Cerebellar nuclear complex (tissue), 1 donor: Measurements from ENCODE around the gene SLC66A2.

ENCODE experiments used
- DNase-seq, 2 experiments: peaks; one replicate each; lab custom pipeline; 2025; lab: John Stamatoyannopoulos, UW

SLC66A2 gene

DNA sequence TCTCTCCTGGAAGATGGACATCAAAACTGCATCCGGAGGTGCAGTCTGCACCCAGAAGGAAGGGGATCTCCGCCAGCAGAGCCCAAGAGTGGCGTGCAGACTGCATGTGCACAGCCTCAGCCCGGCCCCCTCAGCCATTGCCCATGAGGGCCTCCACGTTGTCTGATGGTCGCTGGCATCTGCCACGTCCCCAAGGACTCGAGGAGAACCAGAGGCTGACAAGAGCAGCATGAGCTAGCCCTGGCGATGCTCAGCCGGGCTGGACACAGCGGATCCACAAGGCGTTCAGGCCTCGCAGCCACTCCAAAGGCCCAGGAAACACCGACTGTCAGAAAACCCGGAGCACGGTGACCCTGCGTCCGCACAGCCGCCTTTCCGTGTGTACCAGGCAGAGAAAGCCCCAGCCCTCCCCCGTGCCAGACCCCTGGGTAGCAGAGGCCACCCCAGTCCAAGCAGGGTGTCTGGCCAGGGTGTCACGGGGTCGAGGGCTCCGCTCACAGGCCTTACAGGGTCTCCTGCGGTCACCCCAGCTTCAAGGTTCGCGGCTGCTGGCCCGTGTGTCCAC lies 48.3 kb downstream of the SLC66A2 start:
- no peak for DNase-seq

GRCh38 chr18:79902640-79903039 lies 48.8 kb downstream of the SLC66A2 start:
- DNase-seq = no peak

- no peak for DNase-seq
Measured at GRCh38 chr18:79902075-79902474, 49.4 kb downstream of the SLC66A2 start.

- no peak for DNase-seq
Measured at GRCh38 chr18:79901665-79902064, 49.8 kb downstream of the SLC66A2 start.

GRCh38 chr18:79900610-79901570 lies 50.6 kb downstream of the SLC66A2 start:
- DNase-seq = no peak

GRCh38 chr18:79899609-79900445 lies 51.6 kb downstream of the SLC66A2 start:
- no peak for DNase-seq

DNA sequence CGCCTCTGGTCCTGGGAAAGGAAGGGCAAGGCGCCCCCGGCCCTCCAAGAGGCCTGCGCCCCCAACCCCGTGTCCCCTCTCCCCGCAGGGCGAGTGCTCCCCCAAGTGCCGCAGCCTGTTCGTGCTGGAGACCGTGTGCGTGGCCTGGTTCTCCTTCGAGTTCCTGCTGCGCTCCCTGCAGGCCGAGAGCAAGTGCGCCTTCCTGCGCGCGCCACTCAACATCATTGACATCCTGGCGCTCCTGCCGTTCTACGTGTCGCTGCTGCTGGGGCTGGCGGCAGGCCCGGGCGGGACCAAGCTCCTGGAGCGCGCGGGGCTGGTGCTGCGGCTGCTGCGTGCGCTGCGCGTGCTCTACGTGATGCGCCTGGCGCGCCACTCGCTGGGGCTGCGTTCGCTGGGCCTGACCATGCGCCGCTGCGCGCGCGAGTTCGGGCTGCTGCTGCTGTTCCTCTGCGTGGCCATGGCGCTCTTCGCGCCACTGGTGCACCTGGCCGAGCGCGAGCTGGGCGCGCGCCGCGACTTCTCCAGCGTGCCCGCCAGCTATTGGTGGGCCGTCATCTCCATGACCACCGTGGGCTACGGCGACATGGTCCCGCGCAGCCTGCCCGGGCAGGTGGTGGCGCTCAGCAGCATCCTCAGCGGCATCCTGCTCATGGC lies 52.4 kb downstream of the SLC66A2 start:
- no peak for DNase-seq

DNA sequence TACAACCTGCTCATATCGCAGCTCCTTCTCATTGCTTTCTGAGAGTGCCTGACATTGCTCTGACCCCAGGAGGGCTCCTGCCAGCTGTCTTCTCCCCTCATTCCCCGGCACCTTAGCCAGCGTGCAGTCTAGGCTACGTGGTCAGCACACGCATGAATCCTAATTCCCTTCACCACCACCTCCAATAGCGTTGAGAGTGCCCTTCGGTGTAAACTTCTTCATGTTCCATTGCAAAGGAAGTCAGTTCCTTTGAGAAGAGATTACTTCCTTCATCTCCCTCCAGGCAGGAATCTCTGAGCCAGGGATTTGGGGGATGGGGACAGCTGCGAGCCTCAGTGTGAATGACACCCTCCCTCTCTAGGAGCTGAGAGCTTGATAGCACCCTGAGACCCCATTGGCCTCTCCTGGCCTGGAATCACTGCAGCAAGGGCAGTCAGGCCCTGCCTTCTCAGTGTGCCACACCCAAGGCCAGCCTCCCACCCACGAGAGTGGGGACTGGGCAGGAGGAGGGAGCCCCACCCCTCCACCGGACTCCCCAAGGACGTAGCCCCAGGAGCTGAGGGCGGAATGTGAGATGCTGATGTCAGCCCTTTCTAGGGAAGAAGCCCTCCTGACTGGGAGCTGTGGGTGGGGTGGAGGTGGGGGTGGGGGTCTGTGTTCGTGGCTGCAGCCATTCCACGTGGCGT lies 53.4 kb downstream of the SLC66A2 start:
- DNase-seq = no peak

DNA sequence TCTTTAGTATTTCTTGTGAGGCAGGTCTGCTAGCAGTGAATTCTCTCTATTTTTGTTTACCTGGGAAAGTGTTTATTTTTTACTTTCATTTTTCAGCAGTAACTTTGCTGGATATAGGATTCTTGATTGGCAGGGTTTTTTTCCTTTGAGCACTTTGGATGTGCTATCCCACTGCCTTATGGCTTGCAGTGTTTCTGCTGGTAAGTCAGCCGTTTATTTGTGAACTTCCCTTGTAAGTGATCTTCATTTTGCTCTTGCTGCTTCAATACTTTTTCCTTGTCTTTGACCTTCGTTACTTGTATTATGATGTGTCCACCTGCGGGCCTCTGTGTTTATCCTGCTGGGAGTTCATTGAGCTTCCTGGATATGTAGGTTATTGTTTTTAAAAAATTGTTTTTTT lies 54.7 kb downstream of the SLC66A2 start:
- no peak for DNase-seq

GRCh38 chr18:79890674-79891073 lies 60.8 kb downstream of the SLC66A2 start:
- DNase-seq = no peak

- DNase-seq = no peak
Measured at GRCh38 chr18:79889569-79889968, 61.9 kb downstream of the SLC66A2 start.

DNA sequence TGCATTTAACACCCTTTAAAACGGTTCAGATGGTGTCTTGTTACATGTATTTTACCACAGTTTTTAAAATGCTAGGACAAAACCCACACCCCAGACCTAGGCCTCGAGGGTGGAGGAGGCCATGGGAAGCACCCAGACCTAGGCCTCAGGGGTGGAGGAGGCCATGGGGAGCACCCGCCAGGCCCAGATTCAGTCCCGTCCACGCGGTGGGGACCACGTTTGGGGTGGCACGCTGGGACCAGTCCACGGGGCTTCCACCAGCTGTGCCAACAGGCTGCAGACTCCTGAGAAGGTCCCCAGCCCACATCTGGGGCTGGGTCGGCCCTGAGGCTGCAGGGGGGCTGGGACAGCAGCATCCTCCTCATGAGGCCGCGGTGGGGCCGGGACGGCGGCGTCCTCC lies 63.4 kb downstream of the SLC66A2 start:
- no peak for DNase-seq

GRCh38 chr18:79887181-79888000 lies 64.1 kb downstream of the SLC66A2 start:
- DNase-seq = no peak

DNA sequence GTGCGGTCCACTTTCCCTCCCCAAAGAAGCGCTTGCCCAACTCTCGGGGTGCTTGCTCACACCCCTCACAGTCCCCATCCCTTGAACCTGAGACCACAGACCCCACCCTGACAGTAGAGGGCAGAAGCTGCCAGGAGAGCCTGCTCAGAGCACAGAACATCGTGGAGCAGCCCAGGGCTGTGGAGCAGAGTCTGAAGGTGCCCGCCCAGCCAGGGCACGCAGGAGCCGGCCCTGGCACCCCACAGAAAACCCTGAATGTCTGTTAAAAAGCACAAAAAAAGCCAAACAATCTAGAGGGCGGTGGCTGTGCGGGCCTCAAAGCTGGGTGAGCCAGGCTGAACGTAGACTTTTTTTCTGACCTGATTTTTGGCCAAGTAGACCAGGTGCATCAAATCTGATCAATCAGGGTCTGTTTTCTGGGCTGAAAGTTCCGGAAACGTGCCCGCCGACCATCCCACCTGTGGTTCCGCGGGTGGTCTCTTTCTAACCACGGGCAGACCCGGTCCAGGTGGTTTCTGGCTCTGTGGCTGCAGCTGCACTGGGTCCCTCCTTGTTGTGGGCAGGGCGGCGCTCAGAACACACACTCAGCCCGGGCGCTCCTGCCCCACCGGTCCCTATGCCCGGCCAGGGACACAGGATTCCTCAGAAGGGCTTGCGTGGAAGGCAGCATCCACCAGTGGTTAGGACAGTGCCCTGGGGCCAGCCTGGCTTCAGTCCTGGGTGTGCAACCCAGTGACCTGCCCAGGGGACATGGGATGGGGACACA lies 66.3 kb downstream of the SLC66A2 start:
- no peak for DNase-seq

GRCh38 chr18:79884294-79884962 lies 67.0 kb downstream of the SLC66A2 start:
- no peak for DNase-seq

- DNase-seq = no peak
Measured at GRCh38 chr18:79883461-79884293, 67.8 kb downstream of the SLC66A2 start.

DNA sequence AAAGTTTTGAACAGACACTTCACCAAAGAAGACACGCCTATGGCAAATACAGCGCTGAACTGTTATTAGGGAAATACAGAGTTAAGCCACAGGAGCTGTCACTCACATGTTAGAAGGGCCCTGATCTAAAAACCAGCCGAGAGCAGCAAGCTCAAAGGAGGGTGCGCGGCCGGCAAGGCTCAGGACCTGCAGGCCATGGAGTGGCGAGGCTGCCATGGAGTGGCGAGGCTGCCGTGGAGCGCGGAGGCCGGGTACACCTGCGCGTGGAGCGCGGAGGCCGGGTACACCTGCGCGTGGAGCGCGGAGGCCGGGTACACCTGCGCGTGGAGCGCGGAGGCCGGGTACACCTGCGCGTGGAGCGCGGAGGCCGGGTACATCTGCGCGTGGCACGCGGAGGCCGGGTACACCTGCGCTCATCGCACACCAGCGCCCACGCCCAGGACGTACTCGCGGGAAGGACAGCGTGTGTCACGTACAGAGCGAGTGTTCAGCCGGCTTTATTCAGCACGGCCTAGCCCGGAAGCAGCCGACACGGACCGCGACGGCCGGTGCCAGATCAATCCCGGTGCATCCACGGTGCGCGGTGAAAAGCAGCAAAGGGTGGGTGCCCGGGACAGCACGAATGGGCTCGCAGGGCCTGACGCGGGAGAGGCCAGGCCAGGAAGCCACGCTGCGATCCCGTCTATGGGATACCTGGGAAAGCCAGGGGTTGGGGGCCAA lies 68.8 kb downstream of the SLC66A2 start:
- DNase-seq = no peak

DNA sequence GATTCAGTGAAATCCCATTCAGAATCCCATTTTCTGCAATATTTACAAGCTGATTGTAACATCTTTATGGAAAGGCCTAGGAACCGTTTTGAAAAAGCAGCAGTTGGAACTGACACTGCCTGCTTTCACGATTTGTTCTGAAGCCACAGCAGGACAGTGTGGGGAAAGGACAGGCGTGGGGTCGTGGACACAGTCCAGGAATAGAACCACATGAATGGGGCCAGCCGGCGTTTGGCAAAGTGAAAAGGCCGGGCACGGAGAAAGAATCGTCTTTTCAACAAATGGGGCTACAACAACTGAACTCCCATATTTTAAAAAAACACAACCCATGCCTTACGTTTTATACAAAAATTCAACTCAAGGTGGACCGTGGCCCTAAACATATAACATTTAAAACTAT lies 69.8 kb downstream of the SLC66A2 start:
- DNase-seq = no peak
